MG63 (cell line): ENCODE measurements around the gene DNAJB2. TPM values are rescaled to one million over a fixed set of nuclear protein-coding genes. Genes with fewer than 3 reads are reported as not detected.

Source experiments
- DNase-seq: peaks from one replicate; pipeline ENCODE4 v3.0.0-alpha.2; 2020
- H3K27me3 ChIP-seq: fragments of 250-450 bp; sonication (Bioruptor Pico); 2 replicates; pipeline ENCODE4 v1.5.1; 2020; ENCODE audit warnings: mild to moderate bottlenecking, moderate library complexity
- H3K36me3 ChIP-seq: fragments of 250-450 bp; sonication (Bioruptor Pico); 2 replicates; pipeline ENCODE4 v1.5.1; 2020; ENCODE audit warnings: mild to moderate bottlenecking, moderate library complexity
- H3K4me3 ChIP-seq: fragments of 250-450 bp; sonication (Bioruptor Pico); 2 replicates; pipeline ENCODE4 v1.5.1; 2020; ENCODE audit warnings: mild to moderate bottlenecking, moderate library complexity
- H3K9me3 ChIP-seq: fragments of 250-450 bp; sonication (Bioruptor Pico); 2 replicates; pipeline ENCODE4 v1.5.1; 2020; ENCODE audit warnings: mild to moderate bottlenecking, moderate library complexity
- total RNA-seq: library from RNA; depleted of rRNA; stranded (reverse); fragments of >200 nt; shearing (Covaris generic); gene quantifications from 2 replicates; pipeline ENCODE4 v1.2.3, GENCODE V29; 2014; ENCODE audit warnings: low replicate concordance; rRNA removed

Gene DNAJB2
- total RNA-seq: 55.0 and 56.4 TPM in 2 replicates

DNA sequence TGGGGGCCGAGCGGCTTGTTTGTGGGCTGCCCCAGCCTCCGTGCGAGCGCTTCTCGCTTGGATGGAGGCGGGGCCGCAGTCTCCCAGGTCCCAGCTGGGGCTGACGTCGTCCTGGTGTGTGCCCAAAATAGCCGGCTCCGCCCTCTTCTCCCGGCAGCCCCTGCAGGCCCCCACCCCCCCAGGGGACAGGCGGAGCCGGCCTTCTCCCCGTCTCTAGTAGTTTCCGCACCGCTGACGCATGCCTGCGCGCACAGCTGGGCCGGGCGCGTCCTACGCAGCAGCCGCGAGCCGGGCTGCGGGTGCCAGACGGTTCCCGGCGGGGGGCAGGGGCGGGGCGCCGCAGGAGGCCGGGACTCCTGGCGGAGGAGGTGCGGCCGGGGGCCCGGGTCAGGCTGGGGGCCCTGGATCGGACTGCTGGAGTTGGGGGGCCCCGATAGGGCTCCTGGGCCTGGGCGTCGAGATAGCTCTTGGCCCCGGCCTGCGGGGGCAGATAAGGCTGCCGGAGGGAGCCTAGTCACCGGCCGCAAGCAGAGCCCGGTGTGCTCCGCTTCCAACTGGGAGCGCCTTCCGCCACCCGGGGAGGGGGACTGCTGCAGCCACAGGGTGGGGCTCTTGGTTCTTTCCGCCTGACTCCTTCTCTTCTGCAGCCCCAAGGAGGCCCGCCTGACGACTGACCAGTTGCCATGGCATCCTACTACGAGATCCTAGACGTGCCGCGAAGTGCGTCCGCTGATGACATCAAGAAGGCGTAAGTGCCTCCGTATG is at the start of gene DNAJB2:
Gene DNAJB2 (plus strand): TSS at position 216 of the 765 bp plus-strand sequence. CDS start 468 bp downstream, at position 684.
- peaks cover 23% of the 10 kb centered on the region for H3K36me3 ChIP-seq
- H3K4me3 ChIP-seq: peak within 1 kb of the TSS; percentile 58
- H3K27me3 ChIP-seq: no peaks in the 10 kb centered on the region
- H3K9me3 ChIP-seq: no peaks in the 10 kb centered on the region
- DNase-seq: peak; percentile 99

DNA sequence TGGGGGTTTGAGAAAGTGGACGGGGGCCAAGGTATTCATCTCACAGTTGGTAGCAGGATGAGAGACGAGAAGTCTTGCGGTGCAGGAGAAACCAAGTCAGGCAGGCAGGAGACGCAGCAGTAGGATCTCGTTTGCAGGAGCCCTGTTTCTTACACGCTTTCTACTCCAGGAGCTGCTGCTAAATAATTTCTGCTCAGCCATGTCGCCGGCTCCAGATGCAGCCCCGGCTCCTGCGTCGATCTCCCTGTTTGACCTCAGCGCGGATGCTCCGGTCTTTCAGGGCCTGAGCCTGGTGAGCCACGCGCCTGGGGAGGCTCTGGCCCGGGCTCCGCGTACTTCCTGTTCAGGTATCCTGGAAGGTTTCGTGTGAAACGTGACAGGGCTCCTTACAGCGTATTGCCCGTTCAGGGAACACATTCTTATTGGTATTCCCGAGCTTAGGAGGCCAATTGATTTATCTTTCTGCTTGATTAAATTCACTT is 49.1 kb upstream of the DNAJB2 start:
- DNase-seq: peak; percentile 53

DNA sequence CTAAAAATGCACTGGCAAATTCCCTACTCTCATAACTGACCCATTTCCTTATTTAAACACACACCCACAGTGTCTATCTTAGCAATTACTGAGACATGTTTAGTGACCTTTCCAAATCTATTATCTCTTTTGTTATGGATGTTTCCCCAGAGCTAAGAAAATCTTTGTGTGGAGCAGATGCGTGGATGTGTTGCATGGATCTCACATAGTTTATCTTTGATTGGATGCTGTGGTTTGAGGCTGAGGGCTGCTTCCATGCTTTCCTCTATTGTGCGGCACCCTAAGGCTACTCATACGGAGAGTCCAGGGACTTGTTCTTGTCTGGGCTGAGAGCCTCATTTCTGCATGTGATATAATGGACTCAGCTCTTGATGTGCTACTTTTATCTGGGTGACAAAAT is 44.8 kb upstream of the DNAJB2 start:
- no peaks in the 10 kb centered on the region for H3K9me3 ChIP-seq
- no peaks in the 10 kb centered on the region for H3K27me3 ChIP-seq
- DNase-seq: no peak
- H3K4me3 ChIP-seq: no peak overlapping the region
- H3K36me3 ChIP-seq: peaks cover 29% of the 10 kb centered on the region

More for the DNA sequence above, 49.1 kb upstream of the DNAJB2 start:
- H3K9me3 ChIP-seq: no peaks in the 10 kb centered on the region
- peaks cover 49% of the 10 kb centered on the region for H3K36me3 ChIP-seq
- H3K4me3 ChIP-seq: peak overlapping the region; percentile 74
- no peaks in the 10 kb centered on the region for H3K27me3 ChIP-seq

DNA sequence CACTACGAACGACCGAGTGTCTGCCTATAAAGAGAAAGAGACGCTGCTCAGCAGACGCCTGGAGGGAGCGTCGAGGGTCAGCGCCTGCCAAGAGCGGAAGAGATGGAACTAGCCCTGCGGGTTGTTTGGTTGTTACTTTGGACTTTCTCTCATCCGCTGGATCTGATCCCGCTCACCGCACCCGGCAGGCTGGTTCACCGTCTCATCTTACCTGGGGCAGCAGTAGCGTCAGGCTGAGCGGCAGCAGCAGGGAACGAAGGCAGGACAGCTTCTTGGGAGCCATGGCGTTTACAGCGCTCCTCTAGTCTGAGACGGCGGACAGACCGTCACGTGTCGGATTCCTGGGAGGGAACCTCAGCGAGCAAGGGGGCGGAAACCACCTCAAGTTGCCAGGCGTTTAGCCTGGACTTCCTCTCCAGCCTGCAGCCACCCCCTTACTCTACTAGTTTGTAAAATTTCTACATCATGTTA is 35.8 kb upstream of the DNAJB2 start:
- no peak for DNase-seq

DNA sequence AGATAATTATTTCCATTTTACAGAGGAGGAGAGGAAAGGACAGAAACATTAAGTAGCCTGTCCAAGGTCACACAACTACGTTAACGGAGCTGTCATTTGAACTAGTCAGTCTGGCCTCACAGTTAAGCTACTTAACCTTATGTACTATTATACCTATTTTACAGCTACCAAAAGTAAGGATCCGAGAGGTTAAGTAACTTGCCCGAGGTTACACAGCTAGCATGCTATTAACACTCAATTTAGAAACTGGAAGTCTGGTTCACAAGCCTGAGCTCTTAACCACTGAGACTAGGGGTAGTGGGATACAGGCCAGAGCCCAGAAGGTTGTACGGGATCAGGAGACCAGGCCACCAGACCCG is 34.4 kb upstream of the DNAJB2 start:
- Histone ChIP-seq H3K27me3 (no peaks in the 10 kb centered on the region), H3K36me3 (peaks cover 18% of the 10 kb centered on the region), H3K9me3 (no peaks in the 10 kb centered on the region), H3K4me3 (peak overlapping the region; percentile 90)
- DNase-seq: no peak

More for the DNA sequence above, 35.8 kb upstream of the DNAJB2 start:
- no peaks in the 10 kb centered on the region for H3K27me3 ChIP-seq
- H3K9me3 ChIP-seq: no peaks in the 10 kb centered on the region
- peaks cover 17% of the 10 kb centered on the region for H3K36me3 ChIP-seq
- H3K4me3 ChIP-seq: no peak overlapping the region

DNA sequence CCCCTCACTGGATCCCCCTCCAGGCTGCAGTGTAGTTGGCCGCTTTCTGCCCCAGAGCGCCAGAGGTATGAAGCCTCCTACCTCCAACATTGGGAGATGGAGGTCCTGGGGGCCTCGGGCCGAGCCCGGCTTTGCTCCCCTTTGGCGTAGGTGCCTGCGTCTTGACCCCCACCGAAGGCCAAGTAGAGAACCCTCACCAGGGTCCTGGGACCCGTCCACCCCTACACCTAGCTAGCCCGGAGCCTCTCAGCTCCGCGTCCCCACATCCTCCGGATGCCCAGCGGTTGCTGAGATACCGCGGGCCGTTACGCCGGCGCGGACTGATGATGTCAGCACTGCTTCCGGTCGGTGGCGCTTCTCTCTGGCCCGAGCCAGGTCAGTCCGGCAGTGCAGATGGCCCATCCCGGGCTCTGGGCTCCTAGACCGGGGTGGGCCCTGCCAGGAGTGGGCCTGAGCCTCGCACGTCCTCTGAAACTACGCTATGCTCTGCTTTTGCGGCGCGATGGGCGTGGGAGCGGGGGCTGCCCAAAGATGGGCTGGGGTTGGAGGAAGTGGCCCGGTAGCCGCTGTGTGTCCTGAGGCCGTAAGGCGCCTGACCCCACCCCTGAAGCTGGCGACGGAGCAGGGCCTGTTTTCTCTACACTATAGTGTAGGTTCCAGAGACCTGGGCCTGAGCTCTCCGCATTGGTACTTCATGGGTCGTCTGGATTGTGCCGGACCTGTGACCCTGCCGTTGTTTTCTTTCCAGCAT is 33.8 kb upstream of the DNAJB2 start, which contains the start of the genes GLB1L and STK16:
Gene GLB1L (minus strand): TSS at position 297 of the 751 bp plus-strand sequence. CDS start 1,871 bp downstream, outside the sequence.
Gene STK16 (plus strand): TSS at position 332 of the 751 bp plus-strand sequence. CDS start 521 bp downstream, outside the sequence.
- peak within 1 kb of the TSS; percentile 90 for H3K4me3 ChIP-seq
- H3K36me3 ChIP-seq: peaks cover 18% of the 10 kb centered on the region
- H3K9me3 ChIP-seq: no peaks in the 10 kb centered on the region
- peak; percentile 93 for DNase-seq
- no peaks in the 10 kb centered on the region for H3K27me3 ChIP-seq

DNA sequence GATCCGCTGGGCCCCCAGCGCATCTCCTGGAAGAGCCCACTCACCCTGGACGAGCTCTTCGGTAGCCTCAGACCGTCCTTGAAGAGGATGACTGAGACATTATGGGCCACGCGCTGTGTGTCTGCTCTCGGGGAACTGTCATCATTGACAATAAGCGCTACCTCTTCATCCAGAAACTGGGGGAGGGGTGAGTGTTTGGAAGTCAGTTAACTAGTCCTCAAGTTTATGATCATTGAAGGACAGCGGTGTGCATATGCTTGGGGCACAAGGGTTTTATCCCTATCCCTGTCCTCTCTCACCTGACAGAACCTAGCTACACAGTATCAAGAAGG is 33.3 kb upstream of the DNAJB2 start:
- H3K36me3 ChIP-seq: peaks cover 18% of the 10 kb centered on the region
- no peak for DNase-seq
- no peaks in the 10 kb centered on the region for H3K9me3 ChIP-seq
- H3K4me3 ChIP-seq: peak overlapping the region; percentile 90
- H3K27me3 ChIP-seq: no peaks in the 10 kb centered on the region

DNA sequence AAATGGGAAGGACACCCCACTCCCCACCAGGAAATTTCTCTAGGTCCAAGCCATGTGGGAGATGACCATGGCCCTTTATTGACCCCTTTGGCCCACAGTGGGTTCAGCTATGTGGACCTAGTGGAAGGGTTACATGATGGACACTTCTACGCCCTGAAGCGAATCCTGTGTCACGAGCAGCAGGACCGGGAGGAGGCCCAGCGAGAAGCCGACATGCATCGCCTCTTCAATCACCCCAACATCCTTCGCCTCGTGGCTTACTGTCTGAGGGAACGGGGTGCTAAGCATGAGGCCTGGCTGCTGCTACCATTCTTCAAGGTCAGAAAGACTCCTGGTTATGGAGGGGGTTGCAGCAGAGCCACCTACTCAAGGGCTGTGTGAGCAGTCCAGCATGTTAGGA is 32.6 kb upstream of the DNAJB2 start:
- H3K36me3 ChIP-seq: peaks cover 18% of the 10 kb centered on the region
- no peak for DNase-seq
- no peaks in the 10 kb centered on the region for H3K27me3 ChIP-seq
- no peaks in the 10 kb centered on the region for H3K9me3 ChIP-seq
- H3K4me3 ChIP-seq: no peak overlapping the region

DNA sequence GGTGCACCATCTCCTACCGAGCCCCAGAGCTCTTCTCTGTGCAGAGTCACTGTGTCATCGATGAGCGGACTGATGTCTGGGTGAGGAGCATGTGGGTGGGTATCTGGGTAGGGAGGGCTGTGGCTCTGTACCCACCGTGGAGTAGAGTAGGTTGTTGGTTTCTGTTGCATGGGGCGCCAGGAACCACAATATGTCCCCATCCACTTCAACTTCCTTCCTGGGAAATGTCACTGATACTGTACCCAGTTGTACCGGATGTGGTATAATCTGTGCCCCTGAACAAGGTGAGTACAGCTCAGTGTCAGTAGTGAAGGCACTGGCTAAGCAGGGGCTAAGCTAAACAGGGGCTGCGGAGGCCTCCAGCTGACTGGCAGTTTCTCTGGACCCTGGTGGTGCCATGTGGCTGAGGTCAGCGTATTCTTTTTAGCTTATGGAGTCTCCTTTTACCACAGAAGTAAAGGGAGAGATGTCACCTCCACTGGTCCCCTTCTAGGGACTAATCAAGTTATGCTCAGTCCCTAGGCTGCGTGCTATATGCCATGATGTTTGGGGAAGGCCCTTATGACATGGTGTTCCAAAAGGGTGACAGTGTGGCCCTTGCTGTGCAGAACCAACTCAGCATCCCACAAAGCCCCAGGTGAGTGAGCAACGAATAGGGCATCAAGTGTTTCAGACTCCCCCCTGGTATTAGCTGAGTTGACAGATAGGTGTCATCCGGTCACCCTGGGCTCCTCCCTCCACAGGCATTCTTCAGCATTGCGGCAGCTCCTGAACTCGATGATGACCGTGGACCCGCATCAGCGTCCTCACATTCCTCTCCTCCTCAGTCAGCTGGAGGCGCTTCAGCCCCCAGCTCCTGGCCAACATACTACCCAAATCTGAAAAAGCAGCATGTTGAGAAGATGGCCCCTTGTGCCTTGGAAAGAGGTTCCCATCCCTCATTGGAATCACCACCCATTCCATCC is 31.2 kb upstream of the DNAJB2 start:
- Histone ChIP-seq H3K4me3 (no peak overlapping the region), H3K9me3 (no peaks in the 10 kb centered on the region), H3K27me3 (no peaks in the 10 kb centered on the region), H3K36me3 (peaks cover 18% of the 10 kb centered on the region)
- no peak for DNase-seq

DNA sequence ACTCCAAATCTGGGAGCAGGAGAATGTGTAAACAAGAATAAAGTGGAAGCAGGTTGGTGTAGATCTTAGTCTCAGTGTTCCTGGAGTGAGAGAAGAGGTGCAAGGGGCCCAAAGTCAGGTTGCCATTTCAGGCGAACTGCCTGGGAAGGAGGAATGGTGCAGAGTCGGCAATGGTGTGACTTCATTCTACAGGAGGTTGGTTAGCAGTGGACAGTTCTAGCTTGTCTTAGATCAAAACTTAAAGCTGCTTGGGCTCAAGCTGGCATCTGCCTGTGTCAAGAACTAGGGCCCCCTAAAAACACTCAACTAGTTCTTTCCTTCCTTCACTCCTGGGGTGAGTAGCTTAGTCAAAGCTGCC is 30.3 kb upstream of the DNAJB2 start:
- peaks cover 18% of the 10 kb centered on the region for H3K36me3 ChIP-seq
- H3K4me3 ChIP-seq: no peak overlapping the region
- no peak for DNase-seq
- no peaks in the 10 kb centered on the region; the same call in 1 of the 2 replicates for H3K27me3 ChIP-seq
- no peaks in the 10 kb centered on the region for H3K9me3 ChIP-seq

DNA sequence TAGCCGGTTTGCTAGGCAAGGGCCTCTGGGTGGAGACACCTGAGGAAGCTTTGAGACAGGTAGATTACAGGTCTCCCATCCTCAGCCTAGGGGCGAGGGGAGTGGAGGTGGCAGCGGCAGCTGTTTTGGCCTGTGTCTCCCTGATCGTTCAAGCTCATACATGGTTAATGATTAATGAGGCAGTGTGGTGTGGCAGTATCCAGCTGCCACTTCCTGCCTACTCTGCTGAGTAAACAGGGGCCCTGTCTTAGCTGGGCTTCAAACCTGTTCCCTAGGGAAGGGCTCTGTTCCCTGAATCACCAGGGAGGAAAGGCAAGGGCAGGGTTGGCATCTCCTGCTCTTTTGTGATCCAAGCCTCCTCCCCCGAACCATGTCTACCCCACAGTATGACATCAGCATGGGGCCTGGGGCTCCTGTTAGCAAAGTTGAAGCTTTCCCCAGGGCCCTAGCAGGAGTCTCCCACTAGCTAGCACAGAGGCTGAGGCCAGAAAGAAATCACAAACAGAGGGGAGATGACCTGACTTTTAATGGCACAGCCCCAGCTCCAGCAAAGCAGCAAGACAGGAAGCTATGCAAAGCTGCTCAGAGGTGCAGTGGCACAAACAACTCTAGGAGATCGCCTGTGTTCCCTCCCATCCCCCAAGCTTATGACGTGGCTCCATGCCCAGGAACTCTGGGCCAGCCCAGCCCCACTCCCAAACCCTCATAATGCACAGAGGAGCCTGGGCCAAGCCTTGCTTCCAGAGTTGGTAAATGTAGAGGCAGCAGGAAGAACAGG is 29.8 kb upstream of the DNAJB2 start:
- Histone ChIP-seq H3K36me3 (peaks cover 18% of the 10 kb centered on the region), H3K9me3 (no peaks in the 10 kb centered on the region), H3K27me3 (peaks cover 5% of the 10 kb centered on the region; the same call in 1 of the 2 replicates), H3K4me3 (no peak overlapping the region)
- DNase-seq: peak; percentile 95

DNA sequence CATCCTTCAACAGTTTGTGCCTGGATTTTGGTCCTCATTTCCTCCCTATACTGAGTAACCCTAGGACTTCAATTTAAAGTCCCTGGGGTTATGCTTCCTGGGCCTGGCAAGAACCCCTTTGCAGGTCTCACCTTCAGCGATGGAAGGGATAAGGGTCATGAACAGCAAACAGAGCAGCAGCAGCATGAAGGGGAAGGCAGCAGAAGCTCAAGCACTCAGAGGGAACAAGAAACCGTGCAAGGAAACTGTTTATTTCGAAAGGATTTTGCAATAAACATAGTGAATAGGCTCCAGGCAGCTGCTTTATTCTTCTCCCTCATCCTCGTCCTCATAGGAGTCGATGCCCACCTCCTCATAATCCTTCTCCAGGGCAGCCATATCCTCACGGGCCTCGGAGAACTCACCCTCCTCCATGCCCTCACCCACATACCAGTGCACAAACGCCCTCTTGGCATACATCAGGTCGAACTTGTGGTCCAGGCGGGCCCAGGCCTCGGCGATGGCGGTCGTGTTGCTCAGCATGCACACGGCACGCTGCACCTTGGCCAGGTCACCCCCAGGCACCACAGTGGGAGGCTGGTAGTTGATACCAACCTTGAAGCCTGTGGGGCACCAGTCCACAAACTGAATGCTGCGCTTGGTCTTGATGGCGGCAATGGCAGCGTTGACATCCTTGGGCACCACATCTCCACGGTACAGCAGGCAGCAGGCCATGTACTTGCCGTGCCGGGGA is 29.0 kb upstream of the DNAJB2 start:
- peaks cover 6% of the 10 kb centered on the region; the same call in 1 of the 2 replicates for H3K27me3 ChIP-seq
- H3K9me3 ChIP-seq: no peaks in the 10 kb centered on the region
- H3K4me3 ChIP-seq: no peak overlapping the region
- DNase-seq: no peak
- H3K36me3 ChIP-seq: peaks cover 18% of the 10 kb centered on the region

DNA sequence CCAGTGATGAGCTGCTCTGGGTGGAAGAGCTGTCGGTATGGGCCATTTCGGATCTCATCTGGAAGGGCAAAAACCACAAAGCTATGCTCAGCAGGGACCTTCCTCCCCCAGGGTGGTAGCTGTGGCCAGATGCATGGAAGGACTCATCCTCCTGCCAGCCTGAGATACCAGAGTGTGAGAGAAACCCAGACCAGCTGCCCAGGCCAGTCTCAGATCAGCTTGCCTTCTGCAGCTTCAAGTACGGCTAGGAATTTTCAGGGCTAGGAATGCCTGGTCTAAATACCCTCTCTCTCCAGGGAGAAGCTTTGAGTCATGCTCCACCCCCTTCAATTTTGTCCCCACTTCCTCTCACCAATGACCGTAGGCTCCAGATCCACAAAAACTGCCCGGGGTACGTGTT is 27.5 kb upstream of the DNAJB2 start:
- DNase-seq: peak; percentile 50
- Histone ChIP-seq H3K4me3 (no peak overlapping the region), H3K36me3 (peaks cover 15% of the 10 kb centered on the region), H3K9me3 (no peaks in the 10 kb centered on the region), H3K27me3 (peaks cover 6% of the 10 kb centered on the region; the same call in 1 of the 2 replicates)

DNA sequence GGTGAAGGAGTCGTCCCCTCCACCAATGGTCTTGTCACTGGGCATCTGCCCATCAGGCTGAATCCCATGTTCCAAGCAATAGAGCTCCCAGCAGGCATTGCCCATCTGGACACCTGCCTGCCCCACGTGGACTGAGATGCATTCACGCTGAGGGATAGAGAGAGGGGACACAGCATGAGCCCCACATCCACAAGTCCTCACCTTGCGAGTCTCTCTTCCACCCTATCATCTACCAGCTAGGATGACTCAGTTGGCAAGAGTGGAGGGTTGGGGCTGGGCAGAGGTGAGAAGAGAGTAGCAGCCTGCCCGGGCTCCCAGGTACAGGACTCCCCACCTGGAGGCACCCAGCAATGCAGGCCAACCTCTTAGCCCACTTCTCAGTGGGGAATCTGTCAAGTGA is 27.1 kb upstream of the DNAJB2 start:
- H3K9me3 ChIP-seq: no peaks in the 10 kb centered on the region
- no peak overlapping the region for H3K4me3 ChIP-seq
- H3K27me3 ChIP-seq: peaks cover 6% of the 10 kb centered on the region; the same call in 1 of the 2 replicates
- H3K36me3 ChIP-seq: peaks cover 11% of the 10 kb centered on the region
- DNase-seq: no peak

DNA sequence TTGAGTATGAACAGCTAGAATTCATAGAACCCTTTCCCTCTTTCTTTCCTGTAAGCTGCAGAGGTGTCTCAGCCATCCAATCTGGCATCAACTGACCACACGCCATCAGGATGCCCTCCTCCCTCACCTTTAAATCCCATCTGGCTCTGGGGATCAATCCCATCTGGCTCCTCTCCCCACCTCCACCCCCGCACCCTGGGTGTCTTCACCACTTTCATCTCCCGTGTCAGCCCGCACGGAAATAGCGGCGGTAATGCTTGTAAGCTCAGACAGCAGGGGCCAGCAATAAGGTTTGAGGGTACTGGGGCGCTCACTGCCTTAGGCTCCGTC is 26.6 kb upstream of the DNAJB2 start:
- Histone ChIP-seq H3K27me3 (peaks cover 6% of the 10 kb centered on the region; the same call in 1 of the 2 replicates), H3K4me3 (no peak overlapping the region; the same call in 1 of the 2 replicates), H3K36me3 (peaks cover 6% of the 10 kb centered on the region), H3K9me3 (no peaks in the 10 kb centered on the region)
- no peak for DNase-seq
